Loucy (cell line): Measurements from ENCODE around the gene ZNF829.

Experiments used
- CTCF ChIP-seq: fragments of 200-600 bp; sonication (generic); conservative IDR thresholded peaks from 2 replicates; pipeline ENCODE4 v1.5.1; 2014; ENCODE audit warnings: mild to moderate bottlenecking, antibody characterized with exemption, low read length
- EZH2phosphoT487 ChIP-seq: fragments of 200-600 bp; IDR thresholded peaks from 2 replicates; pipeline ENCODE4 v1.6.1; 2018; ENCODE audit warnings: antibody characterized with exemption, mild to moderate bottlenecking, moderate library complexity, borderline replicate concordance

DNA sequence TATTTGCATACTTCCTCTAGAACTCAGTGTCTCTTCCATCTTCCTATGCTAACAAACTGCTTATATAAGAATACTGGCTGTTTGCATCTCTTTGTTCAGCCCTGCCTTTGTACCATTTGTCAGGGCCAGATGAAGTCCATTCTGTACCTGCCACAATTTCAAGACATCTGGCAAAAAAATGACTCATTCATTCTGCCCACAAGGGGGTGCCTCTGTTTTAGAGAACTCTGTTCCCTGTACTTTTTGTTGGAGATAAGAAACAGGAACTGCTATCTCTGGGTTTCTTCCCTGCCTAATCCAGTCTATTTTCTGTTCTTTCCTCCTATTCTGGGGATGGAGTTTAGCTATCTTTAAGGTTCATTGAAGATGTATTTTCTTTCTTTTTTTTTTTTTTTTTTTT lies 23.1 kb upstream of the ZNF829 start:
- TF ChIP-seq CTCF, result peak; percentile 55
- TF ChIP-seq EZH2phosphoT487, result no peak
